Activated CD4-positive, alpha-beta T cell treated with anti-CD3 and anti-CD28 coated beads, Interleukin-2, Interleukin-6, amounts not matched to agents 100 ng/mL and 50 ng/mL, durations not matched to agents 16 hours and 8 hours (primary cell): ENCODE results near the gene WDCP.
"Not testable (repeated sequence)": the region's sequence is repeated elsewhere in the genome, so short reads cannot be mapped to it uniquely, and the experiment has no call there.

Experiments used
- DNase-seq: peaks from one replicate; pipeline ENCODE4 v3.0.0-alpha.2; 2020

The WDCP gene

GRCh38 chr2:24021122-24021998, 25.8 kb downstream of the WDCP start:
- peak; percentile 31 for DNase-seq

GRCh38 chr2:24020244-24020643, 26.9 kb downstream of the WDCP start:
- DNase-seq = no peak

- no peak for DNase-seq
Observed at GRCh38 chr2:24019729-24020128, 27.5 kb downstream of the WDCP start.

GRCh38 chr2:24018241-24018640, 28.9 kb downstream of the WDCP start:
- DNase-seq = no peak

- DNase-seq = no peak
Observed at GRCh38 chr2:24017711-24018110, 29.5 kb downstream of the WDCP start.

GRCh38 chr2:24016853-24017703, 30.1 kb downstream of the WDCP start:
- DNase-seq = no peak

- DNase-seq = no peak
Observed at GRCh38 chr2:24016376-24016761, 30.8 kb downstream of the WDCP start.

GRCh38 chr2:24015562-24016375, 31.4 kb downstream of the WDCP start:
- DNase-seq = no peak

- DNase-seq = not testable (repeated sequence)
Observed at GRCh38 chr2:24014902-24015301, 32.3 kb downstream of the WDCP start.

GRCh38 chr2:24012521-24013188, 34.5 kb downstream of the WDCP start:
- DNase-seq = no peak

- DNase-seq = no peak
Observed at GRCh38 chr2:24011250-24012104, 35.7 kb downstream of the WDCP start.

GRCh38 chr2:24010477-24011249, 36.5 kb downstream of the WDCP start:
- DNase-seq = no peak

GRCh38 chr2:24009680-24010476, 37.3 kb downstream of the WDCP start, which contains the start of gene MFSD2B:
Gene MFSD2B, plus strand, starts transcription at chr2:24010085. Its CDS starts 12 bp downstream, at chr2:24010097.
- DNase-seq = no peak

- DNase-seq = no peak
Observed at GRCh38 chr2:24009367-24009679, 37.9 kb downstream of the WDCP start.

GRCh38 chr2:24008672-24009366, 38.4 kb downstream of the WDCP start:
- DNase-seq = no peak

- no peak for DNase-seq
Observed at GRCh38 chr2:24007693-24008092, 39.5 kb downstream of the WDCP start.

- DNase-seq = no peak
Observed at GRCh38 chr2:23994567-23994966, 52.6 kb downstream of the WDCP start.

- DNase-seq = no peak
Observed at GRCh38 chr2:23993736-23994269, 53.4 kb downstream of the WDCP start.

GRCh38 chr2:23992931-23993330, 54.3 kb downstream of the WDCP start:
- DNase-seq = no peak
